ENCODE data around the gene SLC40A1.
"Not testable (repeated sequence)": the region's sequence is repeated elsewhere in the genome, so short reads cannot be mapped to it uniquely, and the experiment has no call there.

SLC40A1 gene

GRCh38 chr2:189580658-189581353 is at the start of gene SLC40A1:
Gene SLC40A1 (minus strand): TSS chr2:189580786. CDS start chr2:189580460, 326 bp downstream.
- DNase-seq = peak; percentile 28 to 48

- DNase-seq = no peak
Measured at GRCh38 chr2:189629531-189630453, 49.2 kb upstream of the SLC40A1 start.

- DNase-seq = no peak
Measured at GRCh38 chr2:189628817-189629530, 48.4 kb upstream of the SLC40A1 start.

- no peak for DNase-seq
Measured at GRCh38 chr2:189627789-189628188, 47.2 kb upstream of the SLC40A1 start.

GRCh38 chr2:189625636-189626035 is 45.0 kb upstream of the SLC40A1 start:
- no peak for DNase-seq

- no peak for DNase-seq
Measured at GRCh38 chr2:189624648-189625355, 44.2 kb upstream of the SLC40A1 start.

- no peak for DNase-seq
Measured at GRCh38 chr2:189623049-189623448, 42.5 kb upstream of the SLC40A1 start.

- no peak for DNase-seq
Measured at GRCh38 chr2:189621781-189622180, 41.2 kb upstream of the SLC40A1 start.

- DNase-seq = no peak
Measured at GRCh38 chr2:189618197-189618596, 37.6 kb upstream of the SLC40A1 start.

- DNase-seq = no peak
Measured at GRCh38 chr2:189614585-189614984, 34.0 kb upstream of the SLC40A1 start.

GRCh38 chr2:189613650-189614420 is 33.2 kb upstream of the SLC40A1 start:
- no peak for DNase-seq

- DNase-seq = peak in 1 of 2 donors; percentile 7
Measured at GRCh38 chr2:189613077-189613636, 32.6 kb upstream of the SLC40A1 start.

GRCh38 chr2:189610700-189611099 is 30.1 kb upstream of the SLC40A1 start:
- DNase-seq = no peak

GRCh38 chr2:189609853-189610252 is 29.3 kb upstream of the SLC40A1 start:
- no peak for DNase-seq

- DNase-seq = no peak
Measured at GRCh38 chr2:189609423-189609816, 28.8 kb upstream of the SLC40A1 start.

- no peak for DNase-seq
Measured at GRCh38 chr2:189608795-189609422, 28.3 kb upstream of the SLC40A1 start.

GRCh38 chr2:189608170-189608569 is 27.6 kb upstream of the SLC40A1 start:
- no peak for DNase-seq

GRCh38 chr2:189602233-189602632 is 21.6 kb upstream of the SLC40A1 start:
- no peak for DNase-seq

- DNase-seq = not testable (repeated sequence)
Measured at GRCh38 chr2:189601652-189602051, 21.1 kb upstream of the SLC40A1 start.

- DNase-seq = no peak
Measured at GRCh38 chr2:189601043-189601442, 20.5 kb upstream of the SLC40A1 start.

- DNase-seq = no peak
Measured at GRCh38 chr2:189599245-189599644, 18.7 kb upstream of the SLC40A1 start.

Measured in inflammatory macrophage treated with lipopolysaccharide for 1 hour (primary cell).